Bronchial epithelial cell (primary cell): Measurements from ENCODE around the gene F2RL2. TPM values are rescaled to one million over a fixed set of nuclear protein-coding genes. Genes with fewer than 3 reads are reported as not detected.
A peak's percentile ranks its signal among the peaks of the same experiment; 100 is the strongest.
"Not testable (repeated sequence)": the region's sequence is repeated elsewhere in the genome, so short reads cannot be mapped to it uniquely, and the experiment has no call there.

Experiments
- DNase-seq: peaks from one replicate; pipeline ENCODE4 v3.0.0-alpha.2; 2010; ENCODE audit warnings: low read depth
- FAIRE-seq: peaks from 2 replicates; lab custom pipeline; 2011; peaks lifted over from hg19 to GRCh38; lab: Jason Lieb, UNC
- H3K27me3 ChIP-seq: 2 replicates; pipeline ENCODE4 v1.5.1; 2011; ENCODE audit warnings: low read length; ENCODE audit not compliant: control insufficient read depth, insufficient read depth
- H3K36me3 ChIP-seq: 2 replicates; pipeline ENCODE4 v1.5.1; 2011; ENCODE audit warnings: low read length; ENCODE audit not compliant: control insufficient read depth, insufficient read depth
- H3K4me3 ChIP-seq: 2 replicates; pipeline ENCODE4 v1.5.1; 2011; ENCODE audit warnings: mild to moderate bottlenecking, low read depth, low read length, control low read depth
- total RNA-seq: library from RNA; depleted of rRNA; stranded (reverse); fragments of >200 nt; gene quantifications from 2 replicates; pipeline ENCODE4 v1.2.1, GENCODE V29; 2014
- TF ChIP-seq, protein P1 (sequence below): IDR thresholded peaks from 2 replicates; pipeline ENCODE4 v1.5.1; 2011; ENCODE audit warnings: mild to moderate bottlenecking, moderate library complexity, low read length, control low read depth, inconsistent platforms; ENCODE audit not compliant: insufficient read depth, severe bottlenecking

The F2RL2 gene
- total RNA-seq, 1 donor from 2014 or later = under 0.01 TPM

DNA sequence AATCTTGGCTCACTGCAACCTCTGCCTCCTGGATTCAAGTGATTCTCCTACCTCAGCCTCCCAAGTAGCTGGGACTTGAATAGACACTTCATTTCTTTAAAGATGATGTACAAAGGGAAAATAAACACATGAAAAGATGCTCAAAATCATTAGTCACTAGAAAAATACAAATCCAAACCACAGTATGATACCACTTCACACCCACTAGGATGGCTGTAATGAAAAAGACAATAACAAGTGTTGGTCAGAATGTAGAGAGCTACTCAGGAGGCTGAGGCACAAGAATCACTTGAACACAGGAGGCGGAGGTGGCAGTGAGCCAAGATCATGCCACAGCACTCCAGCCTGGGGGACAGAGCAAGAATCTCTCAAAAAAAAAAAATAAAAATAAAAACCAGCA is 13.0 kb downstream of the F2RL2 start:
- FAIRE-seq (no peak), DNase-seq (no peak)
- H3K27me3 ChIP-seq = peaks cover 2% of the 10 kb centered on the region
- TF ChIP-seq, protein P1, sequence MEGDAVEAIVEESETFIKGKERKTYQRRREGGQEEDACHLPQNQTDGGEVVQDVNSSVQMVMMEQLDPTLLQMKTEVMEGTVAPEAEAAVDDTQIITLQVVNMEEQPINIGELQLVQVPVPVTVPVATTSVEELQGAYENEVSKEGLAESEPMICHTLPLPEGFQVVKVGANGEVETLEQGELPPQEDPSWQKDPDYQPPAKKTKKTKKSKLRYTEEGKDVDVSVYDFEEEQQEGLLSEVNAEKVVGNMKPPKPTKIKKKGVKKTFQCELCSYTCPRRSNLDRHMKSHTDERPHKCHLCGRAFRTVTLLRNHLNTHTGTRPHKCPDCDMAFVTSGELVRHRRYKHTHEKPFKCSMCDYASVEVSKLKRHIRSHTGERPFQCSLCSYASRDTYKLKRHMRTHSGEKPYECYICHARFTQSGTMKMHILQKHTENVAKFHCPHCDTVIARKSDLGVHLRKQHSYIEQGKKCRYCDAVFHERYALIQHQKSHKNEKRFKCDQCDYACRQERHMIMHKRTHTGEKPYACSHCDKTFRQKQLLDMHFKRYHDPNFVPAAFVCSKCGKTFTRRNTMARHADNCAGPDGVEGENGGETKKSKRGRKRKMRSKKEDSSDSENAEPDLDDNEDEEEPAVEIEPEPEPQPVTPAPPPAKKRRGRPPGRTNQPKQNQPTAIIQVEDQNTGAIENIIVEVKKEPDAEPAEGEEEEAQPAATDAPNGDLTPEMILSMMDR = no peak
- no peak overlapping the region for H3K4me3 ChIP-seq
- H3K36me3 ChIP-seq = no peaks in the 10 kb centered on the region

DNA sequence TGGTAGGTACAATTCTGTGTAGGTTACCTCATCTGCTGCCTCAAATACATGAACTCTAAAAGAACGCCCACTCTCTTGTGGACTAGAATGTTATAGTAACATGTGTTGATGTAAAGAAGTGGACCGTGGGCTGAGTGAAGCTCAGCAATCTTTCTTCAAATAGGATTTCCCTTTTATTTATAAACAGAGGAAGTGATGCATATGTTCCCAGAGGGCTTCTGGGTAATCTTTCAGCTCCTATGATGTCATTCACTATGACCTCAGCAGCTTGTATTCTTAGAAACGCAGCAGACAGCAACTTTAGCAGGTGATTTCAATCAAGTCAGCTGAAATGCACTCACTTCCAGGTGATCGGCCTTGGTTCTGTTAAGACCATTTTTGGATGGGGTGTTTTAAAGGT is 14.4 kb downstream of the F2RL2 start:
- Histone ChIP-seq H3K27me3 (peaks cover 2% of the 10 kb centered on the region), H3K4me3 (no peak overlapping the region), H3K36me3 (no peaks in the 10 kb centered on the region)
- TF ChIP-seq, protein P1 = no peak
- peak; percentile 64 for DNase-seq
- FAIRE-seq = no peak

DNA sequence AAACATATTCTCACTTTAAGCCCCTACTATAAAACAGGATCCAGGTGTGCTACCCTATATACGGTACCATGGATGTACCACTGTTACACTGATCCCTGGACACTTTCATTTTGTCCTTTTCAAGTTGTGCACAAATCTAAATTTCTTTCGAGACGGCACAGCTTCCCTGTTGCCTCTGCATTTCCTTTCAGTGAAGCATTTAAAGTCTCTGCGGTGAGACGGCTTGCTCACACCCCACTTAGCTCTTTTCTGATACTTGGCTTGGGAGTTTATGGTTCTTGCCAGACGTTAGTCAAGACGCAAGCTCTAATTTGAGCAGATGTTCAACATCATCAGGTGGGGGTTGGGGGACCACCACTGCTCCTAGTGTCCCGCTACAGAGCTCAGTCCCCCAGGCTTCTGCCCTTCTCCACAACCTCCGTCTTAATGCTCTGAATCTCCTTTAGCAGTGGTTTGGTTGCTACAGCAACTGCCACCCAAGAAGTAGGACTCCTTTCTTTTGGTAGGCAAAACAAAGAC is 15.8 kb downstream of the F2RL2 start:
- TF ChIP-seq, protein P1 = no peak
- no peak for DNase-seq
- no peaks in the 10 kb centered on the region for H3K36me3 ChIP-seq
- no peak overlapping the region for H3K4me3 ChIP-seq
- no peak for FAIRE-seq
- H3K27me3 ChIP-seq = peaks cover 5% of the 10 kb centered on the region

DNA sequence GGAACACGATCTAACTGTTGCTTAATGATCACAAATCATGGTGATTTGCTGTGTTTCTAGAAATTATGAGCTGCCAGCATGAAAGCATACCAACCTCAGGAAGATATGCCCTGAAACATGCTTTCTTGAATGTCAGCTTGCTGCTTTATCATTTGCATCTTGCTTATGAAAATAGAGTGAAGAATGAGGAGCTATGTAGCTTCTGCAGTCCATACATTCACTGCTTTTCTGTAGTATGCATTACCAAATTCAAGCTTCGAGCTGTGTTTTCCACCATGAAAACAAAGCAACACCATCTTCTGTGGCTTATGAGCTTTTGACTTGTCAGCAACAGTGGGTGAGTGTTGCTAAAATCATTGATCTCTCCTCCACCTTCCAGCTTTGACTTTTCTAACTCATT is 16.5 kb downstream of the F2RL2 start:
- DNase-seq = no peak
- Histone ChIP-seq H3K27me3 (peaks cover 5% of the 10 kb centered on the region), H3K4me3 (no peak overlapping the region), H3K36me3 (no peaks in the 10 kb centered on the region)
- TF ChIP-seq, protein P1 = no peak
- FAIRE-seq = no peak

DNA sequence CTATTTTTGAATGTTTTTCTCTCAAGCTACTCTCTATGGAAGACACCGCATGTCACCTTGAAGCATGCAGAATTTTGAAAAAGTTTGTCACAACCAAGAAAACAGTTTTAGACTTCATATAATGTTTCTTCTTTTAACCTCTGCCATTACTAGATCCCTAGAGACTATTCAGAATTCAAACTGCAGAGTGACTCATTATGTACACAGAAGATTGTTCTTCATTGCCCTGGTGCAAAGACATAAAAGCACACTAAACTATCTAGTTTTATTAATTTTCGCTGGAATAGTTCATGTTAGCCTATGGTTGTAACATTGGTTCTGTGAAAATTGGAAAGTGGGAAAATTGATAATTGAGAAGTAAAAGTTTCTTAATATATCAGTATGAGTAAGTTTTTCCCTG is 18.4 kb downstream of the F2RL2 start:
- no peak for FAIRE-seq
- Histone ChIP-seq H3K4me3 (no peak overlapping the region), H3K36me3 (no peaks in the 10 kb centered on the region), H3K27me3 (peaks cover 5% of the 10 kb centered on the region)
- DNase-seq = peak; percentile 50
- TF ChIP-seq, protein P1 = no peak

DNA sequence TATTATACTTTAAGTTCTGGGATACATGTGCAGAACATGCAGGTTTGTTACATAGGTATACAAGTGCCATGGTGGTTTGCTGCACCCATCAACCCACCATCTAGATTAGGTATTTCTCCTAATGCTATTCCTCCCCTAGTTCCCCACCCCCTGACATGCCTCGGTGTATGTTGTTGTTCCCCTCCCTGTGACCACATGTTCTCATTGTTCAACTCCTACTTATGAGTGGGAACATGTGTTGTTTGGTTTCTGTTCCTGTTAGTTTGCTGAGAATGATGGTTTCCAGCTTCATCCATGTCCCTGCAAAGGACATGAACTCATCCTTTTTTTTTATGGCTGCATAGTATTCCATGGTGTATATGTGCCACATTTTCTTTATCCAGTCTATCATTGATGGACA is 19.2 kb downstream of the F2RL2 start:
- FAIRE-seq, DNase-seq, H3K4me3 ChIP-seq, H3K36me3 ChIP-seq, H3K27me3 ChIP-seq: not testable (repeated sequence)
